ENCODE results near the gene TICAM1. TPM values are rescaled to one million over a fixed set of nuclear protein-coding genes. Genes with fewer than 3 reads are reported as not detected.

Gene TICAM1
- total and polyA plus RNA-seq, 2 of the 13 experiments (the other 11 are each of a cell fraction or from before 2014, with no cell fraction given) = 0.33 to 0.95 TPM

- TF ChIP-seq ZNF614 (CRISPR knock-in tag; IDR thresholded peaks at IDR 0.05; ENCODE audit: borderline replicate concordance) (peak; percentile 100), LBX2 (CRISPR knock-in tag; IDR thresholded peaks at IDR 0.05; ENCODE audit: borderline replicate concordance) (peak; percentile 100), ZNF660 (CRISPR knock-in tag; IDR thresholded peaks at IDR 0.05; ENCODE audit: borderline replicate concordance, low read depth) (peak; percentile 100), HNF1A (IDR thresholded peaks at IDR 0.05; ENCODE audit: low read depth) (no peak), HNF1A (CRISPR knock-in tag; IDR thresholded peaks at IDR 0.05; ENCODE audit: borderline replicate concordance) (peak; percentile 93), NFE2L1 (CRISPR knock-in tag; IDR thresholded peaks at IDR 0.05; ENCODE audit: borderline replicate concordance) (peak; percentile 99), HMGXB4 (CRISPR knock-in tag; IDR thresholded peaks at IDR 0.05; ENCODE audit: borderline replicate concordance in 1 of 2, low read depth in 1 of 2) (peak; percentile 88 to 99), ZNF672 (CRISPR knock-in tag; IDR thresholded peaks at IDR 0.05) (peak; percentile 98), TGIF2 (CRISPR knock-in tag; IDR thresholded peaks at IDR 0.05) (peak; percentile 100), KAT8 (CRISPR knock-in tag; IDR thresholded peaks at IDR 0.05) (peak; percentile 99), ETV6 (CRISPR knock-in tag; conservative IDR thresholded peaks at IDR 0.05) (peak; percentile 100), ZNF609 (CRISPR knock-in tag; IDR thresholded peaks at IDR 0.05; ENCODE audit: borderline replicate concordance) (peak; percentile 91), CAMTA2 (CRISPR knock-in tag; IDR thresholded peaks at IDR 0.05; ENCODE audit: borderline replicate concordance) (peak; percentile 100), ZBTB1 (CRISPR knock-in tag; IDR thresholded peaks at IDR 0.05; ENCODE audit: borderline replicate concordance) (peak; percentile 100), SNAPC5 (CRISPR knock-in tag; IDR thresholded peaks at IDR 0.05; ENCODE audit: borderline replicate concordance) (peak; percentile 99), CREM (IDR thresholded peaks at IDR 0.05) (no peak; the same call in 1 of the 2 replicates), CREM (CRISPR knock-in tag; IDR thresholded peaks at IDR 0.05) (peak; percentile 88)
Measured at GRCh38 chr19:4768934-4769777, 62.4 kb downstream of the TICAM1 start (continued).

All from HepG2 (cell line).